GM19395 (cell line): ENCODE data around the gene TNFAIP8L2.
A peak's percentile ranks its signal among the peaks of the same experiment; 100 is the strongest.
"Not testable (repeated sequence)": the region's sequence is repeated elsewhere in the genome, so short reads cannot be mapped to it uniquely, and the experiment has no call there.

Source experiments
- ATAC-seq: cut with Tn5 transposase; IDR thresholded peaks from one replicate; pipeline ENCODE4 v1.9.1; 2021; ENCODE audit warnings: mild to moderate bottlenecking, moderate library complexity; ENCODE audit not compliant: unreplicated experiment

The TNFAIP8L2 gene

DNA sequence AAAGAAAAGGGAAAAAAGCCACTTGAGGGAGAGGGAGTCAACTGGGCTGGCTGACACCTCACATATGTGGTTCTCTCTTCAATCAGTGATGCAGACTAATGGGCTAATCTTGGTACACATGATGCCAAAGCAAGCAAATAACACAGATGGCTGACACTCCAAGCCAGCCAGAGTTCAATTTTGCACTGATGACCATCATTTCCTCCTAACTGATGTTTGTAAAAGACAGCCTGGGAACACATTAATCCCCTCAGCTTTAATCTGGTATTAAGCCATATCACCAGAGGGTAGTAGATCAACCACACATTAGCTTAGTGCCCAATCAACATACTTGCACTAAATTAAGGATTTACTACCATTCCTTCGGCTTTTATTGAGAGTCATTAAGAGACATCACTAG, 30.8 kb downstream of the TNFAIP8L2 start:
- ATAC-seq = no peak

DNA sequence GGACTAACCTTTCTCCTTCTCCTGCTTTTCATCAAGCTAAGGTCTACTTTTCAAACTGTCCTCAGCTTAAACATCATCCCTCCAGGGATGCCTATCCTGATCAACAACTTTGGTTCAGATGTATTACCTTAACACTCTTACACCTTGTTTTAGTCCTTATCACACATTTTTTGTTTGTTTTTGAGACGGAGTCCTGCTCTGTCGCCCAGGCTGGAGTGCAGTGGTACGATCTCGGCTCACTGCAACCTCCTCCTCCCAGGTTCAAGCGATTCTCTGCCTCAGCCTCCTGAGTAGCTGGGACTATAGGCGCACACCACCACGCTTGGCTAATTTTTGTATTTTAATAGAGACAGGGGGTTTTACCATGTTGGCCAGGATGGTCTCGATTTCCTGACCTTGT, 32.2 kb downstream of the TNFAIP8L2 start:
- ATAC-seq = not testable (repeated sequence)

DNA sequence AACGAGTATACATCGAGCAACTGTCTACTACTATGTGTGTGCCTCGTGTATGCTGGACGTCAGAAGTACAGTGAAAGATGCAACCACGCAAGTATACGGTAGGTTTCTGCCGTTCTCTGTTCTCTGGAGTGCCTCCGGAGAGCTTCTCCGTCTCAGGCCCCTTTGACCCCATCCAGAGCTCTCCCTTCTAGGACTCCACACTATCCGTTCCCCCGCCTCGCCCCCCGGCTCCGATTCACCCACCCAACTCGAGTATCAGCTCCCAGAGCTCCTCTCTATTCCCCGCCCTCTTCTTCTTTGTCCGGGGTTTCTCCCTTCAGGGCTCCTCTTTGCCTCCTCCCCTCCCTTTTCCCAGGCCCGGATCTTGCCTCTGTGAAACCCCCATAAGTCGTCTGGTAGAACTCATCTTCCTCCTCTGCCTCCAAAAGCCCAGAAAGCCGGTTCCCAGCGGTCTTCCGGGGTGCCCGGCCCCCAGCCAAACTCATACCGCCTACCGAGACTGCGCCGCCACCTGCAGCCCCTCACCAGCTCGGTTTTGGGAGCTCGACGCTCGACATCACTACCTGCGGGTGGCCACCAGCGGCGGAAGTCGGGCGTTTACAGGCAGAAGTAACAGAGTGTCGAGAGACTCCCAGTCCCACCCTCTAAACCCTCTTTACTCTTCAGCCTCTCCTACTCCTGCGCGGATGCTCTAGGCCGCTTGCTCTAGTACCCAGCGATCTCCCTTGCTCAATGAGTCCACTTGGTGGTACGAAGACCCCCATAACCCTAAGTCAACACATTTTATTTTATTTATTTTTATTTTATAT, 33.4 kb downstream of the TNFAIP8L2 start, which contains the start of gene VPS72:
TSS of gene VPS72 (minus strand) at position 561 of the 809 bp plus-strand sequence. CDS start at position 485, 76 bp downstream.
- peak; percentile 91 for ATAC-seq

DNA sequence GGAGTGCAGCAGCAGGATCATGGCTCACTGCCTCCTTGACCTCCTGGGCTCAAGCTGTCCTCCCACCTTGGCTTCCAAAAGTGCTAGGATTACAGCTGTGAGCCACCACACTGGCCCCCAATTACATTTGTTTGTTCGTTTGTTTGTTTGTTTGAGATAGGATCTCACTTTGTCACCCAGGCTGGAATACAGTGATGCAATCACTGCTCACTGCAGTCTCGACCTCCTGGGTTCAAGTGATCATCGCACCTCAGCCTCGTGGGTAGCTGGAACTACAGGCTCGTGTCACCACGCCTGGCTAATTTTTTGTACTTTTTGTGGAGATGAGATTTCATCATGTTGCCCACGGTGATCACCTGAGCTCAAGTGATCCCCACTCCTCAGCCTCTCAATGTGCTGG, 35.6 kb downstream of the TNFAIP8L2 start:
- no peak for ATAC-seq

DNA sequence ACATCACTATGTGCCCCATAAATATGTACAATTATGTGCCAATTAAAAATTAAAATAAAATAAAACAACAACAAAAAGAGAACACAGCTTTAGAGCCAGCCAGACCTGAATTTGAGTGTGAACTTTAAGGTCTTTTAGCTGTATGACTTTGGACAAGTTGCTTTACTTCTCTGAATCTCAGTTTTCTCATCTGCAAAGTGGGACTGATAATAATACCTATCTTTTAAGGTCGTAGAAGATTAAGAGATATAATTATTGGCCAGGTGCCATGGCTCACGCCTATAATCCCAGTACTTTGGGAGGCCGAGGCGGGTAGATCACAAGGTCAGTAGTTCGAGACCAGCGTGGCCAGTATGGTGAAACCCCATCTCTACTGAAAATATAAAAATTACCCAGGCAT, 36.9 kb downstream of the TNFAIP8L2 start:
- no peak for ATAC-seq

DNA sequence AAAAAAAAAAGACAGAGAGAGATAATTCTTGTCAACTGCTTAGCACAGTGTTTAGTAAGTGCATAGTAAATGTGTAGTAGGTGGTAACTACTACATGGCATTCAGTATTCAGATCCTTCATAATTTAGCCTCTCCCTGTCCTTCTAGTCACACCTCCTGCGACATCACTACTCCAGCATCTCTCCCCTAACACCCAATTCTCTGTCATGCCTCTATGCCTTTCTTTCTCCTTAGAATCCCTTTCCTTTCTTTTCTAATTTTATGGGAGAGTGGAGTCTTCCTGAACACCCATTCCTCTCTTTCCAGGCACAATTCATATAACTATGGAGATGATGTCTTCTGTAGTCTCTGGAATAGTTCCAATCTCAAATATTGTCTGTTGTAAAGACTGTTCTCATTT, 37.4 kb downstream of the TNFAIP8L2 start:
- ATAC-seq = no peak

DNA sequence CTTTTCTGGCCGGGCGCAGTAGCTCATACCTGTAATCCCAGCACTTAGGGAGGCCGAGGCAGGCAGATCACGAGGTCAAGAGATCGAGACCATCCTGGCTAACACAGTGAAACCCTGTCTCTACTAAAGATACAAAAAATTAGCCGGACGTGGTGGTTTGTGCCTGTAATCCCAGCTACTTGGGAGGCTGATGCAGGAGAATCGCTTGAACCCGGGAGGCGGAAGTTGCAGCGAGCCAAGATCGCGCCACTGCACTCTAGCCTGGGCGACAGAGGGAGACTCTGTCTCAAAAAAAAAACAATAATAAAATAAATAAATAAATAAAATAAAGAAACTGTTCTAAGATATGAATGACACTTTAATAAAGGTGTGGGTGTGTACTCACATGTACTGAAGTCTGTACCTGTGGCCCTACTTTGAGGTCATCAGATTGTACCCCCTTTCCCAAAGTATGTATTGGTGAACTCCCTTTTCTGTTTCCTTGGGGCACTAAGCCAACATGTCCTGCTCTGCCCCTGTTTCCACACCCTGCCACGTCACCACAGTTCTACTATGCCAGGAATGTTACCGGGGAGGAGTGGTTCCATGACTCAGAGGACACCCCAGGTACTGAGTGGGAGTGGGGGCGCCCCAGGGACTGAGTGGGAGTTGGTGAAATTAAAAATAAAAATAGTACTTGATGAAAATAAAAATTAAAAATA, 38.6 kb downstream of the TNFAIP8L2 start:
- not testable (repeated sequence) for ATAC-seq

DNA sequence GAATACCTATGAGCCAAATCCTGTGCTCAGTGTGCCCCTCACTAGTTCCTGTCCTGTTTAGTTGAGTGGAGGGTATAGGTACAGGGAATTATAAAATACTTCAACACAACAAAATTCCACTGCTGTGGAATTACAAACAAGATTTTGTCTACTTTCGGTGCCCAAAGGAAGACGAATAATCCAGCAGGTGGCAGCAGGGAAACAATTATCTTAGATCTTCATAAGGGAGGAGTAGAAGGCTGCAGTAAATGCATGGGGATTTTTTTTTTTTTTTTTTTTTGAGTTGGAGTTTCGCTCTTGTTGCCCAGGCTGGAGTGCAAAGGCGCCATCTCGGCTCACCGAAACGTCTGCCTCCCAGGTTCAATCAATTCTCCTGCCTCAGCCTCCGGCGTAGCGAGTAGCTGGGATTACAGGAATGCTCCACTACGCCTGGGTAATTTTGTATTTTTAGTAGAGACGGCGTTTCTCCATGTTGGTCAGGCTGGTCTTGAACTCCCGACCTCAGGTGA, 39.9 kb downstream of the TNFAIP8L2 start:
- ATAC-seq = no peak

DNA sequence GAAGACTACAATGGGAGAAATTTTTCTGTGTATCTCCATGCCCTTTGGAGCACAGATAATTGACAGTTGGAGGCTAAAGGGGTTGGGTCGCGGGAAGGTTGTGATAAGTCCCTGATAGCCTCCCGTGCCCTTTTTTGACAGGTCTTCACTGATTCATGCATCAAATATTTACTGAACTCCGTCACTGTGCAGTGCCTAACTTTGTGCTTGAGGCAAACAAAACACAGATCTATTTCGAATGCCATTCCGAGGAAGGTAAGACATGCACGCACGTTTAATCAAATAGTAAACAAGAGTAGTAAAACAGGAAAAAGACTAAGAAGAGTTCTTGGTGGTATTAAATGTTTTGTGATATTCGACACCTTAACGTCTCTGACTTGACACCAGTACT, 41.4 kb downstream of the TNFAIP8L2 start:
- ATAC-seq = no peak

DNA sequence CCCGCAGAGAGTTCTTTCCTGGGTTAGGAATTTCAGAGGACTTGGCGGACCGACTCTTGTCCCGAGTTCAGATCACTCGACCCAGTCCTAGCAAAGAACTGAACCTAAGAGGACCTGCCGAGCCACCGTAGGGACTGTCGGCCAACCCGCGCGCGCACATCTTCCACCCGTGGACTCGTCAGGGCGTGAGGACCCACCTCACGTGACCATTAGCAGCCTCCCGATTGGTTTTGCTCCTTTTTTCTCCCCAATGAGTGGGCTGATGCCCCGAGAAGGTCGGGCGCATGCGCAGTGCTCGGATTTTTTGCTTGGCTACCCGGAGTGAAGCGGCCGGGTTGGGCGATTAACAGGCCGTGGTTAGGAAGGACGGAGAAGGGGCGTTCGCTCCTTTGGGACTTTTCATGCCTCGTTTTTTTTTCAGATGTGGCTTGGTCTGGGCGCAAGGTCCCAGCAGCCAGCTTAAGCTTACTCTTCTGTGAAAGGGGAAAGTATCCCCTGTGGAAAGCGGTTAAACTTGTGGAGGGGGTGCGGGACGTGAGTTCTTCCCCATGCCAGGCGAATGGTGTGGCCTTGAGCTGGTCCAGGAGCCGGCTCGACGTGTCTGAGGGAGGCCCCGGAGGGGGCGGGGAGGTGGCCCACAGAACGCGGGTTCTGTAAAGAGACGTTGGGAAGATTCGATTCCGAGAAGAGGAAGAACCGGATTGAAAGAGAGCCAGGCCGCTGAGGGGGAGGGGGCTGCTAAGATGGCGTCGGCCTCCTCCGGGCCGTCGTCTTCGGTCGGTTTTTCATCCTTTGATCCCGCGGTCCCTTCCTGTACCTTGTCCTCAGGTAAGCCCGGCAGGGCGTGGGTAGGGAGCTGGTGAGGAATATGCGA, 42.0 kb downstream of the TNFAIP8L2 start, which contains the start of gene PIP5K1A:
TSS of gene PIP5K1A (plus strand) at position 299 of the 874 bp plus-strand sequence. CDS start at position 744, 445 bp downstream.
- ATAC-seq = peak; percentile 83

DNA sequence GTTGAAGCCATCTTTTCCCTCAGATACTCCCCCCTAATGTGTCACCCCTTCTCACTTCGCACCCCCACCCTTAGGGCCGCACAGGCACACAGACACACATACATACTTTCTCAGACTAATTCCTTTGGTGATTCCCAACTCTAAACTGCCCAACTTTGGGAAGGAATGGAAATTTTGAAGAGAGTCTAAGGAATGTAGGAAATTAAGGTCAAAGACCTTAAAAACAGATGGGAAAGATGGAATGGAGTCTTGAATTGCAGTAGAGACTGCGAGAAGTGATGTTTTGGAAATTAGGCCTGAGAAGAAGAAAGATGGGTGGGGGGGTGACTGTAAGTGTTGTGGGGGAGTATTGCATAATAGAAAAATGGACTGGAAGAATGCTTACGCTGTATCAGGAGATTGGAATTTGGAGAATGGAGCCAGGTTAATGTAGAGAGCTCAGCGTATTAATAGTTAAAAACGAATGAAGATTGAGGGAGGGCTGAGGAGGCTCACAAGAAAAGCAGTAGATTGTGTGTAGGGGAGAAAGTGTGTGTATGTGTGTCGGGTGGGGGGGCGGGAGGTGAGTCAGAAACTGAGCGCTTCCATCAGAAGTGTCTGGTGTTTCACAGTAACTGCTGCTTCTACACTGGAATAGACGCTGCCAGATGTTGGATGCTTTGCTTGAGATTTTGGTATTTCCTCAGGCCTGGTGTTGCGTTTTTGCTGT, 43.6 kb downstream of the TNFAIP8L2 start:
- ATAC-seq = no peak

DNA sequence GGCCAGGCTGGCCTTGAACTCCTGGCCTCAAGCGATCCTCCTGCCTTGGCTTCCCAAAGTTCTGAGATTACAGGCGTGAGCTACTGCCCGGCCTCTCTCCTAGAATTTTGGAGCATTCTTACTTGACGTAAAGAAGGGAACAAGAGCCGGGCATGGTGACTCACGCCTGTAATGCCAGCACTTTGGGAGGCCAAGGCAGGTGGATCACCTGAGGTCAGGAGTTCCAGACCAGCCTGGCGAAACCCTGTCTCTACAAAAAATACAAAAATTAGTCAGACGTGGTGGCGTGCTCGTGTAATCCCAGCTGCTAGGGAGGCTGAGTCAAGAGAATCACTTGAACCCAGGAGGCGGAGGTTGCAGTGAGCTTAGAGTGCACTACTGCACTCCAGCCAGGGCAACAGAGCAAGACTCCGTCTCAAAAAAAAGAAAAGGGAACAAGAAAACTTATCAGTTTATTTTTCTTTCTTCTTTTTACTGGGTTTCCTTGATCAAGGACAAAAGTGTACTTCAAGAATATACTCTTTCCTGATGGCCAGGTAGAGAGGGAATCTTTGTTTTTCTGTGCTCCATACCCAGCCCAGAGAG, 49.0 kb downstream of the TNFAIP8L2 start:
- not testable (repeated sequence) for ATAC-seq
